ENCODE data around the gene JMJD1C.
"Not testable (repeated sequence)": the region's sequence is repeated elsewhere in the genome, so short reads cannot be mapped to it uniquely, and the experiment has no call there.

JMJD1C gene

DNA sequence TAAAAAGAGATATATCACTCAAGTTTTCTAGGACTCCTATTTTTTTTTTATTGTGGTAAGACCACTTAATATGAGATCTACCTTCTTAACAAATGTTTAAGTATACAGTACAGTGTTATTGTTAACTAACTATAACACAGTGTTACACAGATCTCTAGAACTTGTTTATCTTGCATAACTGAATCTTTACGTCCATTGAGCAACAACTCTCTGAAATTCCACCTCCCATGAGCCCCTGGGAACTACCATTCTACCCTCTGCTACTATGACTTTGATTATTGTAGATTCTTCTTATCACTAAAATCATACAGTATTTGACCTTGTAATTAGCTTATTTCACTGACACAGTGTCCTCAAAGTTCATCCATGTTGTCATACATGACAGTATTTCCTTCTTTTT is 32.9 kb upstream of the JMJD1C start:
- Histone ChIP-seq H3K27ac (ENCODE audit: poor library complexity, severe bottlenecking) (no peak overlapping the region), H3K9me3 (ENCODE audit: severe bottlenecking) (no peaks in the 10 kb centered on the region), H3K36me3 (ENCODE audit: low read depth) (peaks cover 7% of the 10 kb centered on the region; the same call in 1 of the 2 replicates), H3K4me3 (ENCODE audit: severe bottlenecking) (no peak overlapping the region), H3K27me3 (ENCODE audit: insufficient read depth, poor library complexity, severe bottlenecking) (no peaks in the 10 kb centered on the region), H3K4me1 (ENCODE audit: insufficient read depth, poor library complexity, severe bottlenecking) (peaks cover 11% of the 10 kb centered on the region)
- DNase-seq (ENCODE audit: low spot score) (no peak), ATAC-seq (ENCODE audit: low read depth) (no peak)
- TF ChIP-seq, protein P1, sequence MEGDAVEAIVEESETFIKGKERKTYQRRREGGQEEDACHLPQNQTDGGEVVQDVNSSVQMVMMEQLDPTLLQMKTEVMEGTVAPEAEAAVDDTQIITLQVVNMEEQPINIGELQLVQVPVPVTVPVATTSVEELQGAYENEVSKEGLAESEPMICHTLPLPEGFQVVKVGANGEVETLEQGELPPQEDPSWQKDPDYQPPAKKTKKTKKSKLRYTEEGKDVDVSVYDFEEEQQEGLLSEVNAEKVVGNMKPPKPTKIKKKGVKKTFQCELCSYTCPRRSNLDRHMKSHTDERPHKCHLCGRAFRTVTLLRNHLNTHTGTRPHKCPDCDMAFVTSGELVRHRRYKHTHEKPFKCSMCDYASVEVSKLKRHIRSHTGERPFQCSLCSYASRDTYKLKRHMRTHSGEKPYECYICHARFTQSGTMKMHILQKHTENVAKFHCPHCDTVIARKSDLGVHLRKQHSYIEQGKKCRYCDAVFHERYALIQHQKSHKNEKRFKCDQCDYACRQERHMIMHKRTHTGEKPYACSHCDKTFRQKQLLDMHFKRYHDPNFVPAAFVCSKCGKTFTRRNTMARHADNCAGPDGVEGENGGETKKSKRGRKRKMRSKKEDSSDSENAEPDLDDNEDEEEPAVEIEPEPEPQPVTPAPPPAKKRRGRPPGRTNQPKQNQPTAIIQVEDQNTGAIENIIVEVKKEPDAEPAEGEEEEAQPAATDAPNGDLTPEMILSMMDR (IDR thresholded peaks at IDR 0.05; ENCODE audit: poor library complexity, severe bottlenecking), result no peak

DNA sequence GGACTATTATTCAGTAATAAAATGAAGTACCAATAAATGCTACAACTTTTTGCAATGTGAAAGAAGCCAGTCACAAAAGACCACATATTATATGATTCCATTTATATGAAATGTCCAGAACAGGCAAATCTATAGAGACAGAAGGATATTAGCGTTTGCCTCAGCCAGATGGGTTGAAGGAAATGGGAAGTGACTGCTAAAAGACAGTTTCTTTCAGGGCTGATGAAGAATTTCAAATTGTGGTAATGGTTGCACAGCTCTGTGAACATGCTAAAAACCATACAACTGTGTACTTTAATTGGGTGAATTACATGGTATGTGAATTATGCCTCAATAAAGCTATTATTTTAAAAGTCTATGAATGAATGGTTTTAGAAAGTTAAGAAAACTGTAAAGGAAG is 31.5 kb upstream of the JMJD1C start:
- DNase-seq (ENCODE audit: low spot score), result no peak
- no peak for ATAC-seq (ENCODE audit: low read depth)
- no peak overlapping the region for H3K27ac ChIP-seq (ENCODE audit: poor library complexity, severe bottlenecking)

DNA sequence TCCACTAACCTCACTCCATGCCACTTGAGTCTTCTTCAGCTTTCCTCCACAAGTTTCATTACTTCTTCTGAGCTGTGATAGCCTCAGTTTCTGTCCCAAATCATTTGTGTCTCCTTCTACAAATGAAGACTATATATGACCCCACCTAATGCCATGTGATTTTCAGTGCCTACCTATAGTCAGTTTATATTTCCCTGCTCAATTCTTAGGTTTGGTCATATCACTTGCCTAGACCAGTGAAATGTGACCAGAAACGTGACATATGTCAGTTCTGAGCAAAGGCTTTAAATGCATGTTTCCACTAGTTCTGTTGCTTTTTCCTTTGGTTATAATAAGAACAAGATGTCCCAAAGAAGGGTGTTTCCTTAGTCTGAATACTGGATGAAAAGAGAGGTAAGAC is 30.8 kb upstream of the JMJD1C start:
- Histone ChIP-seq H3K9me3 (ENCODE audit: severe bottlenecking) (no peaks in the 10 kb centered on the region), H3K4me3 (ENCODE audit: severe bottlenecking) (no peak overlapping the region), H3K27me3 (ENCODE audit: insufficient read depth, poor library complexity, severe bottlenecking) (no peaks in the 10 kb centered on the region), H3K4me1 (ENCODE audit: insufficient read depth, poor library complexity, severe bottlenecking) (peaks cover 28% of the 10 kb centered on the region), H3K36me3 (ENCODE audit: low read depth) (peaks cover 7% of the 10 kb centered on the region; the same call in 1 of the 2 replicates), H3K27ac (ENCODE audit: poor library complexity, severe bottlenecking) (no peak overlapping the region)
- ATAC-seq (ENCODE audit: low read depth) (no peak), DNase-seq (ENCODE audit: low spot score) (no peak)
- TF ChIP-seq, protein P1 (IDR thresholded peaks at IDR 0.05; ENCODE audit: poor library complexity, severe bottlenecking), result no peak

More for the DNA sequence above, 31.5 kb upstream of the JMJD1C start:
- H3K36me3 ChIP-seq (ENCODE audit: low read depth), result peaks cover 7% of the 10 kb centered on the region; the same call in 1 of the 2 replicates
- H3K27me3 ChIP-seq (ENCODE audit: insufficient read depth, poor library complexity, severe bottlenecking), result no peaks in the 10 kb centered on the region
- H3K4me1 ChIP-seq (ENCODE audit: insufficient read depth, poor library complexity, severe bottlenecking), result peaks cover 21% of the 10 kb centered on the region
- H3K9me3 ChIP-seq (ENCODE audit: severe bottlenecking), result no peaks in the 10 kb centered on the region
- TF ChIP-seq, protein P1 (IDR thresholded peaks at IDR 0.05; ENCODE audit: poor library complexity, severe bottlenecking), result no peak
- no peak overlapping the region for H3K4me3 ChIP-seq (ENCODE audit: severe bottlenecking)

DNA sequence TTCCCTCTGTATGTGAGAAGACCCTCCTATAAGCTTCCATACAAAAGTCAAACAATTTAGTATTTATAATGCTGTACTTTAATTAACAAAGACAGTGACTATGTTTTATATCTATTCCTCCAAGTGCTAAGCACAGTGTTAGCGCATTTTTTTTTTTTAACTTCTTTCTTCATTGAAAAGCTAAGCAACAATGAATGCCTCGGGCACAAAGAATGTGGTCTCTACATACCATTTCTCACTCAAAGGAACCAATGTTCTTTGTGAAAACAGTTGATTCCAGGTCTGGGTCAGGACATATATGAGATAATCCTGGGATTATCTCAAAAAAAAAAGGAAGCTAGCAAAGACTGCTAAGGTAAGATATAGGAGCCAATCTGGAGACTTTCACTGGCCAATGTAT is 29.2 kb upstream of the JMJD1C start:
- Histone ChIP-seq H3K27me3 (ENCODE audit: insufficient read depth, poor library complexity, severe bottlenecking) (no peaks in the 10 kb centered on the region), H3K27ac (ENCODE audit: poor library complexity, severe bottlenecking) (no peak overlapping the region), H3K4me1 (ENCODE audit: insufficient read depth, poor library complexity, severe bottlenecking) (peaks cover 34% of the 10 kb centered on the region), H3K36me3 (ENCODE audit: low read depth) (peaks cover 7% of the 10 kb centered on the region; the same call in 1 of the 2 replicates), H3K4me3 (ENCODE audit: severe bottlenecking) (no peak overlapping the region), H3K9me3 (ENCODE audit: severe bottlenecking) (no peaks in the 10 kb centered on the region)
- DNase-seq (ENCODE audit: low spot score) (no peak), ATAC-seq (ENCODE audit: low read depth) (no peak)
- TF ChIP-seq, protein P1 (IDR thresholded peaks at IDR 0.05; ENCODE audit: poor library complexity, severe bottlenecking), result no peak

DNA sequence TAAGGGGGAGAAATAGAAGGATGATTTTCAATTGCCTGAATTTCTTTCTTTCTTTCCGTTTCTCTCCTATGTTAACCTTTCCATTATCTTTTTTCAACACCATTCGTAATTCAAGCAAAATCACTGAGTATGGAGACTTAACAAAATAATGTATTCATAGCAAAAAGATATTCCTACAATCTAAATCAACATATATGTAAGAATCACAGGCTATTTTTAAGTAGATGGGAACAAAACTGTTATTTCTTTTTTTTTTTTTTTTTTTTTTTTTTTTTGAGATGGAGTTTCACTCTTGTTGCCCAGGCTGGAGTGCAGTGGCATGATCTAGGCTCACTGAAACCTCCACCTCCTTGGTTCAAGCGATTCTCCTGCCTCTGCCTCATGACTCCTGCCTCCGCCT is 27.2 kb upstream of the JMJD1C start:
- H3K4me3 ChIP-seq (ENCODE audit: severe bottlenecking), result no peak overlapping the region
- ATAC-seq (ENCODE audit: low read depth) (no peak), DNase-seq (ENCODE audit: low spot score) (no peak)
- no peaks in the 10 kb centered on the region for H3K27me3 ChIP-seq (ENCODE audit: insufficient read depth, poor library complexity, severe bottlenecking)
- H3K27ac ChIP-seq (ENCODE audit: poor library complexity, severe bottlenecking), result peak overlapping the region; percentile 48
- TF ChIP-seq, protein P1 (IDR thresholded peaks at IDR 0.05; ENCODE audit: poor library complexity, severe bottlenecking), result no peak
- peaks cover 7% of the 10 kb centered on the region; the same call in 1 of the 2 replicates for H3K36me3 ChIP-seq (ENCODE audit: low read depth)
- H3K4me1 ChIP-seq (ENCODE audit: insufficient read depth, poor library complexity, severe bottlenecking), result peaks cover 34% of the 10 kb centered on the region
- H3K9me3 ChIP-seq (ENCODE audit: severe bottlenecking), result no peaks in the 10 kb centered on the region

DNA sequence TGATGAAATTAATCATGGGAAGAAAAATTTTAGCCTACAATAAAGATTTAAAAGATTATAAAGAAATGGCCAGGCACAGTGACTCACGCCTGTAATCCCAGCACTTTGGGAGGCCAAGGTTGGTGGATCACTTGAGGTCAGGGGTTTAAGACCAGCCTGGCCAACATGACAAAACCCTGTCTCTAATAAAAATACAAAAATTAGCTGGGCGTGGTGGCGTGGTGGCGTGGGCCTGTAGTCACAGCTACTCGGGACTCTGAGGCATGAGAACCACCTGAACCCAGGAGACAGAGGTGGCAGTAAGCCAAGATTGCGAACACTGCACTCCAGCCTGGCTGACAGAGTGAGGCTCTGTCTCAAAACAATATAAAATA is 26.5 kb upstream of the JMJD1C start:
- DNase-seq (ENCODE audit: low spot score), result not testable (repeated sequence)
- peak overlapping the region; percentile 48 for H3K27ac ChIP-seq (ENCODE audit: poor library complexity, severe bottlenecking)

More for the DNA sequence above, 26.5 kb upstream of the JMJD1C start:
- H3K4me1 ChIP-seq (ENCODE audit: insufficient read depth, poor library complexity, severe bottlenecking), result peaks cover 34% of the 10 kb centered on the region
- not testable (repeated sequence) for ATAC-seq (ENCODE audit: low read depth); H3K36me3 ChIP-seq (ENCODE audit: low read depth); H3K27me3 ChIP-seq (ENCODE audit: insufficient read depth, poor library complexity, severe bottlenecking); H3K9me3 ChIP-seq (ENCODE audit: severe bottlenecking); H3K4me3 ChIP-seq (ENCODE audit: severe bottlenecking)

Data from RWPE2 (cell line).